ENCODE data around the gene HEATR5B.

The HEATR5B gene

DNA sequence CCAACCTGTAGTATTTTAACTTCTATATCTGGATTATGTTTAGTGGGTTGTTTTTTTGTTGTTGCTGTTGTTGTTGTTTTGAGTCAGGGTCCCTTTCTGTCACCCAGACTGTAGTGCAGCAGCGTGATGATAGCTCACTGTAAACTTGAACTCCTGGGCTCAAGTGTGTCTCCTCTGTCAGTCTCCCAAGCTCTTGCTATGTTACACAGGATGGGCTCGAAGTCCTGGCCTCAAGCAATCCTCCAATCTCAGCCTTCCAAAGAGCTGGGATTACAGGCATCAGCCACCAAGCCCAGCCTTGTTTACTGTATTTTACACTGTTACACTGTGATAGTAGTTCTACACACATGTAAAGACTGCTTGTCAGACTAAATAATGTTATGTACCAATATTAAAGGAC is 108.1 kb downstream of the HEATR5B start:
- Histone ChIP-seq H2AFZ (no peak overlapping the region), H3K27me3 (ENCODE audit: control insufficient read depth, insufficient read depth, low read length) (no peaks in the 10 kb centered on the region), H3K9me3 (ENCODE audit: control insufficient read depth, low read length) (no peaks in the 10 kb centered on the region), H3K27ac (no peak overlapping the region), H3K4me3 (ENCODE audit: low read depth, low read length) (no peak overlapping the region), H3K9ac (no peak overlapping the region), H3K79me2 (no peaks in the 10 kb centered on the region), H3K36me3 (ENCODE audit: control insufficient read depth, insufficient read depth, low read length) (no peaks in the 10 kb centered on the region), H3K4me2 (ENCODE audit: low read length) (no peak overlapping the region), H3K4me1 (no peaks in the 10 kb centered on the region)
- TF ChIP-seq, protein P1, sequence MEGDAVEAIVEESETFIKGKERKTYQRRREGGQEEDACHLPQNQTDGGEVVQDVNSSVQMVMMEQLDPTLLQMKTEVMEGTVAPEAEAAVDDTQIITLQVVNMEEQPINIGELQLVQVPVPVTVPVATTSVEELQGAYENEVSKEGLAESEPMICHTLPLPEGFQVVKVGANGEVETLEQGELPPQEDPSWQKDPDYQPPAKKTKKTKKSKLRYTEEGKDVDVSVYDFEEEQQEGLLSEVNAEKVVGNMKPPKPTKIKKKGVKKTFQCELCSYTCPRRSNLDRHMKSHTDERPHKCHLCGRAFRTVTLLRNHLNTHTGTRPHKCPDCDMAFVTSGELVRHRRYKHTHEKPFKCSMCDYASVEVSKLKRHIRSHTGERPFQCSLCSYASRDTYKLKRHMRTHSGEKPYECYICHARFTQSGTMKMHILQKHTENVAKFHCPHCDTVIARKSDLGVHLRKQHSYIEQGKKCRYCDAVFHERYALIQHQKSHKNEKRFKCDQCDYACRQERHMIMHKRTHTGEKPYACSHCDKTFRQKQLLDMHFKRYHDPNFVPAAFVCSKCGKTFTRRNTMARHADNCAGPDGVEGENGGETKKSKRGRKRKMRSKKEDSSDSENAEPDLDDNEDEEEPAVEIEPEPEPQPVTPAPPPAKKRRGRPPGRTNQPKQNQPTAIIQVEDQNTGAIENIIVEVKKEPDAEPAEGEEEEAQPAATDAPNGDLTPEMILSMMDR (IDR thresholded peaks at IDR 0.05), result no peak

DNA sequence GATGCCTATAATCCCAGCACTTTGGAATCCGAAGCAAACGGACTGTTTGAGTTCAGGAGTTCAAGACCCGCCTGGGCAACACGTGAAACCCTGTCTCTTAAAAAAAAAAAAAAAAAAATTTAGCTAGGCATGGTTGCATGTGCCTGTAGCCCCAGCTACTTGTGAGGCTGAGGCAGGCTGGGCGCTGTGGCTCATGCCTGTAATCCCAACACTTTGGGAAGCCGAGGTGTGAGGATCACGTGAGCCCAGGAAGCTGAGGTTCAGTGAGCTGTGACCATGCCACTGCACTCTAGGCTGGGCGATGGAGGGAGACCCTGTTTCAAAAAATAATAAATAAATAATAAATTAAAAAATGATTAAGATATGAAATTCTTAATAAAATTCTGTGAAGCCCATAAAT is 108.9 kb downstream of the HEATR5B start:
- Histone ChIP-seq H3K4me2 (ENCODE audit: low read length) (no peak overlapping the region), H3K4me3 (ENCODE audit: low read depth, low read length) (no peak overlapping the region), H2AFZ (no peak overlapping the region), H3K4me1 (no peaks in the 10 kb centered on the region), H3K79me2 (no peaks in the 10 kb centered on the region), H3K27me3 (ENCODE audit: control insufficient read depth, insufficient read depth, low read length) (no peaks in the 10 kb centered on the region), H3K36me3 (ENCODE audit: control insufficient read depth, insufficient read depth, low read length) (no peaks in the 10 kb centered on the region), H3K27ac (no peak overlapping the region), H3K9ac (no peak overlapping the region), H3K9me3 (ENCODE audit: control insufficient read depth, low read length) (no peaks in the 10 kb centered on the region)
- TF ChIP-seq, protein P1 (IDR thresholded peaks at IDR 0.05), result no peak

DNA sequence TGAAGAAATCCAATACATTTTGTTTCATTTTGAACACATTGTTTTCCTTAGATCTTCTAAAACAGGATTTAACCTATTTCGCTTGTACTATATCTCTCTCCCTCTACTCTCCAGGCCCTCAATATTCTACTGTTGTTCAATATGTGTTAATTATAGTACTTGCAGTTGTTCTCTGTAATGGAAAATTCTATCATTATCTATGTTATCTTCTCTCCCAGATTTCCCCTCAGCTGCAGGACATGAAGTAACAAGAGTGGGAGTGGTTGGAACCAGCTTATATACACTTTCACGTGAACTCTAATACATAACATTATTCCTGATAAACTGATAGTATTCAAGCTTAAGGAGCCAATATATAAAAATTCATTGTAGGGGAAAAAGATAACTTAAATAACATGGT is 110.9 kb downstream of the HEATR5B start:
- Histone ChIP-seq H3K27ac (no peak overlapping the region), H3K4me3 (ENCODE audit: low read depth, low read length) (no peak overlapping the region), H3K9me3 (ENCODE audit: control insufficient read depth, low read length) (no peaks in the 10 kb centered on the region), H2AFZ (no peak overlapping the region), H3K36me3 (ENCODE audit: control insufficient read depth, insufficient read depth, low read length) (no peaks in the 10 kb centered on the region), H3K4me1 (no peaks in the 10 kb centered on the region), H3K4me2 (ENCODE audit: low read length) (no peak overlapping the region), H3K79me2 (no peaks in the 10 kb centered on the region), H3K9ac (no peak overlapping the region), H3K27me3 (ENCODE audit: control insufficient read depth, insufficient read depth, low read length) (no peaks in the 10 kb centered on the region)
- TF ChIP-seq, protein P1 (IDR thresholded peaks at IDR 0.05), result no peak

DNA sequence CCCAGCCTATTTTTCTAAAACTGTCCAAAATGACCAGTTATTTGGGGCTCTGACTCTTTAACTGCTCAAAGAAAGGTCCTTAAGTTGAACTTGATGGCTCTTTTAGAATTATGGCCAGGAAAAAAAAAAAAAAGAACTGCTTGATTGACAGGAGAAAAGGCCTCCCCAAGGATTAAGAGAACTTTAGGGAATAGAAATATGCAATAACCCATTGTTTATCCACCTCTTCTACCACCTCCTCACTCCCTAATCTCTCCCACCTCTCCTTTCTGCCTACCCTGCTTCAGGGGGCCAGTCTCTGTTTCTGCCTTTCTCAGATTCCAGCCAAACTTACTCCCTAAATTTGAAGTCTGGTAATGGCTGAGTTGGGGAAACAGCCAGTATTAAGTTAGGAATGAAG is 112.2 kb downstream of the HEATR5B start:
- no peaks in the 10 kb centered on the region for H3K79me2 ChIP-seq

More for the DNA sequence above, 112.2 kb downstream of the HEATR5B start:
- Histone ChIP-seq H3K4me1 (no peaks in the 10 kb centered on the region), H2AFZ (no peak overlapping the region), H3K9me3 (ENCODE audit: control insufficient read depth, low read length) (no peaks in the 10 kb centered on the region), H3K4me2 (ENCODE audit: low read length) (no peak overlapping the region), H3K27me3 (ENCODE audit: control insufficient read depth, insufficient read depth, low read length) (no peaks in the 10 kb centered on the region), H3K27ac (no peak overlapping the region), H3K36me3 (ENCODE audit: control insufficient read depth, insufficient read depth, low read length) (no peaks in the 10 kb centered on the region), H3K9ac (no peak overlapping the region), H3K4me3 (ENCODE audit: low read depth, low read length) (no peak overlapping the region)
- TF ChIP-seq, protein P1 (IDR thresholded peaks at IDR 0.05), result no peak

Measured in parathyroid adenoma (tissue), 2 donors.